Keratinocyte (primary cell): ENCODE measurements around the gene TAOK1.

Experiments used
- CTCF ChIP-seq, 3 experiments: IDR thresholded peaks in 1 of 3; conservative IDR thresholded peaks in 1 of 3; optimal IDR thresholded peaks in 1 of 3; 2 replicates in 2 of 3; 3 replicates in 1 of 3; pipeline versions ENCODE3 to v1.5.1; 2011; ENCODE audit warnings: low read length in 3 of 3, mild to moderate bottlenecking in 3 of 3, moderate library complexity in 2 of 3, control low read depth in 1 of 3, inconsistent platforms in 1 of 3; ENCODE audit not compliant: insufficient read depth in 2 of 3; ENCODE audit errors: extremely low read depth in 1 of 3
- EZH2 ChIP-seq: IDR thresholded peaks from one replicate; pipeline ENCODE4 v1.6.1; 2012; ENCODE audit warnings: inconsistent platforms, mild to moderate bottlenecking, low read length, moderate library complexity

DNA sequence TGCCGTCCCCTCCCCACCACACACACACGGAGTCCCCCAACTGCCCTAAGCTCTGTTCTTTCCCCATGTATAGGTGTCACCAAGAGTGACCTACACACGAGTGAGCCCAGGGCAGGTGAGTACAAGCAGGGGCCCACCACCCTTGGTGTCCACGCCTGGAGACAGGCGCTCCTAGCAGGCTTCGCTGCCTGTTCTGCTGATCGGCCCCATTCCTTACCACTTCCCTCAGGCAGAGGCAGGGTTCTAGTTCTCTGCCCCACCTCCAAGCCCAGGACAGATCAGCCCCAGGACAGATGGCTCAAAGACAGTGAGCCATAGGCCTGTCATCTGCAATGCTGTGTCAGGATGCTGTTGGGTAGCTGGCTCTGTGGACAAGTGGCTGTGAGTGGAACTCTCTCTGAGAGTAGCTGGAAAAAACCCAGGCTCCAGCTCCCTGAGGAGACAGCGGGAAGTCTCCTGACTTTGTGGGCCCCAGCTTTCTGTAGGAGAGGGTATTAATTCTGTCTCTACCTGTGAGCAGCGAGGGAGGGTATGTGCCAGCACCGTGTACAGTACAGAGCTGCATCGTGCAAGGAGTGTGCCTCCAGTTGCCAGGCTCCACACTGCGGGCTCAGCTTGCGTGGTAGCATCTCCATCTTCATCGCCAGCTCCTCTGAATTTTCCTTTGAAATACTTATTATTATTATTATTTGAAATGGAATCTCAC is 179.2 kb downstream of the TAOK1 start:
- TF ChIP-seq CTCF (optimal IDR thresholded peaks at IDR 0.05 in 1 of 3, IDR thresholded peaks at IDR 0.05 in 1 of 3, conservative IDR thresholded peaks at IDR 0.05 in 1 of 3; ENCODE audit: extremely low read depth in 1 of 3, insufficient read depth in 2 of 3, low read length in 3 of 3), result no peak
- no peak for TF ChIP-seq EZH2
